Left colon (tissue), 2 donors: Measurements from ENCODE around the gene AP2S1. TPM values are rescaled to one million over a fixed set of nuclear protein-coding genes. Genes with fewer than 3 reads are reported as not detected.
"Not testable (repeated sequence)": the region's sequence is repeated elsewhere in the genome, so short reads cannot be mapped to it uniquely, and the experiment has no call there.

Experiments used
- ATAC-seq: fragments of 200-7000 bp; cut with Tn5 transposase; one replicate; pipeline ENCODE4 v1.9.1; 2020; ENCODE audit warnings: mild to moderate bottlenecking, moderate library complexity
- DNase-seq, 2 donors: peaks; one replicate each; pipeline ENCODE4 v3.0.0-alpha.2; 2020
- intact Hi-C, 2 donors: fragments of 100-400 bp; cut with DNase I in 1 of 2; cut with micrococcal nuclease in 1 of 2; formaldehyde crosslinking; loops; one replicate each; pipeline versions ENCODE4 v1.11.2 to v1.14.0; 2022; cut with DNase I, micrococcal nuclease
- total RNA-seq, 2 donors: library from RNA; stranded (reverse); fragmentation: NEBNext Ultra II Directional; extraction: Animal tissue kit (Norgen Biotek cat#: 25700); gene quantifications; one replicate each; pipeline ENCODE4 v1.2.1, GENCODE V29; 2021
- donor health status: DM: no; HTN: no; CAD: no.
- donor health status: DM: yes; HTN: yes; CAD: no.

The AP2S1 gene
- total RNA-seq, 2 donors from 2014 or later = 123 to 138 TPM

GRCh38 chr19:46821512-46822409 lies 28.9 kb downstream of the AP2S1 start:
- intact Hi-C loops = no loop called here
- DNase-seq (peak; percentile 64 to 65), ATAC-seq (peak; percentile 67)

- no peak for DNase-seq
- intact Hi-C loops = no loop called here
- ATAC-seq = no peak
These were observed 31.8 kb downstream of the AP2S1 start for GRCh38 chr19:46818812-46819211.

GRCh38 chr19:46815833-46816627 lies 34.6 kb downstream of the AP2S1 start:
- DNase-seq = no peak
- ATAC-seq = no peak
- intact Hi-C loops = no loop called here

GRCh38 chr19:46813839-46814358 lies 36.7 kb downstream of the AP2S1 start:
- ATAC-seq = peak; percentile 80
- intact Hi-C loops = no loop called here
- peak; percentile 51 to 66 for DNase-seq

GRCh38 chr19:46812977-46813838 lies 37.4 kb downstream of the AP2S1 start:
- intact Hi-C loops = no loop called here
- DNase-seq = no peak
- no peak for ATAC-seq

- DNase-seq = no peak
- intact Hi-C loops = no loop called here
These were observed 40.9 kb downstream of the AP2S1 start for GRCh38 chr19:46809534-46810272.

GRCh38 chr19:46806656-46807055 lies 44.0 kb downstream of the AP2S1 start:
- intact Hi-C loops = no loop called here
- ATAC-seq (peak; percentile 26), DNase-seq (no peak)

More at GRCh38 chr19:46809534-46810272, 40.9 kb downstream of the AP2S1 start:
- no peak for ATAC-seq

GRCh38 chr19:46804432-46804831 lies 46.2 kb downstream of the AP2S1 start:
- ATAC-seq, intact Hi-C loops, DNase-seq: not testable (repeated sequence)

GRCh38 chr19:46803555-46803954 lies 47.1 kb downstream of the AP2S1 start:
- peak in 1 of 2 donors; percentile 18 for DNase-seq
- ATAC-seq = peak; percentile 83
- intact Hi-C loops = no loop called here

- DNase-seq (no peak), ATAC-seq (no peak)
- intact Hi-C loops = no loop called here
These were observed 48.5 kb downstream of the AP2S1 start for GRCh38 chr19:46802152-46802551.

GRCh38 chr19:46798713-46799112 lies 51.9 kb downstream of the AP2S1 start:
- DNase-seq = no peak
- intact Hi-C loops = no loop called here
- ATAC-seq = no peak

- no peak for DNase-seq
- ATAC-seq = no peak
- intact Hi-C loops = no loop called here
These were observed 52.8 kb downstream of the AP2S1 start for GRCh38 chr19:46797881-46798280.

- DNase-seq = no peak
- ATAC-seq = no peak
- intact Hi-C loops = no loop called here
These were observed 58.7 kb downstream of the AP2S1 start for GRCh38 chr19:46791944-46792343.

GRCh38 chr19:46789371-46789770 lies 61.3 kb downstream of the AP2S1 start:
- intact Hi-C loops = no loop called here
- ATAC-seq (no peak), DNase-seq (no peak)

GRCh38 chr19:46788968-46789338 lies 61.7 kb downstream of the AP2S1 start:
- ATAC-seq (no peak), DNase-seq (no peak)
- intact Hi-C loops = no loop called here

GRCh38 chr19:46788262-46788967 lies 62.2 kb downstream of the AP2S1 start, which contains the start of gene SLC1A5:
Gene SLC1A5 (minus strand): TSS chr19:46788594. CDS start chr19:46787965, 629 bp downstream.
- peak; percentile 72 for ATAC-seq
- intact Hi-C loops = no loop called here
- peak; percentile 98 to 99 for DNase-seq
